ENCODE measurements around the gene PDCD11. TPM values are rescaled to one million over a fixed set of nuclear protein-coding genes. Genes with fewer than 3 reads are reported as not detected.

The PDCD11 gene
- total RNA-seq, 1 donor from 2014 or later, result 73.2 TPM

DNA sequence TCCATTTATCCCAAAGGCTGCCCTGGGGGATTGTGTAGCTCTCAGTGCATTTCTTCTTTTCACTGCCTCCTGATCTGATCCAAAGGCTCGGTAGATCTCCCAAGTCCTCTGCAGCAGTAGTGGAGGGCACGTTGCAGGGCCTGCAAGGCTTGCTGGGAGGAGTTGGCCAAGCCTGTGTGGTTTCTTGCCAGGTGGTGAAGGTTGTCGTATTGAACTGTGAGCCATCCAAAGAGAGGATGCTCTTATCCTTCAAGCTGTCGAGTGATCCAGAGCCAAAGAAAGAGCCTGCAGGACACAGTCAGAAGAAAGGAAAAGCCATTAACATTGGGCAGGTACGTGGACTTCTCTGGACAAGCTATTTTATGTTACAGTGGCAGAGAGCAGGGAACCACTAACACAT, 21.2 kb downstream of the PDCD11 start:
- Mint-ChIP-seq H3K4me1 (ENCODE audit: low read depth, unreplicated experiment) (no peaks in the 10 kb centered on the region), H3K36me3 (ENCODE audit: unreplicated experiment) (peaks cover 5% of the 10 kb centered on the region), H3K4me3 (ENCODE audit: unreplicated experiment) (no peak overlapping the region), H3K9me3 (ENCODE audit: unreplicated experiment) (peaks cover 2% of the 10 kb centered on the region), H3K27ac (ENCODE audit: unreplicated experiment) (no peak overlapping the region), H3K27me3 (ENCODE audit: unreplicated experiment) (peaks cover 2% of the 10 kb centered on the region)
- no peak for TF ChIP-seq CTCF (IDR thresholded peaks at IDR 0.05; ENCODE audit: partially characterized antibody, unreplicated experiment)
- no peak for DNase-seq

GRCh38 chr10:103419101-103419500, 22.7 kb downstream of the PDCD11 start:
- TF ChIP-seq CTCF (IDR thresholded peaks at IDR 0.05; ENCODE audit: partially characterized antibody, unreplicated experiment), result no peak
- Mint-ChIP-seq H3K4me1 (ENCODE audit: low read depth, unreplicated experiment) (no peaks in the 10 kb centered on the region), H3K27ac (ENCODE audit: unreplicated experiment) (no peak overlapping the region), H3K9me3 (ENCODE audit: unreplicated experiment) (peaks cover 2% of the 10 kb centered on the region), H3K27me3 (ENCODE audit: unreplicated experiment) (peaks cover 2% of the 10 kb centered on the region), H3K4me3 (ENCODE audit: unreplicated experiment) (no peak overlapping the region), H3K36me3 (ENCODE audit: unreplicated experiment) (peaks cover 9% of the 10 kb centered on the region)
- DNase-seq, result no peak

GRCh38 chr10:103423748-103424147, 27.3 kb downstream of the PDCD11 start:
- Mint-ChIP-seq H3K27me3 (ENCODE audit: unreplicated experiment) (peaks cover 2% of the 10 kb centered on the region), H3K36me3 (ENCODE audit: unreplicated experiment) (peaks cover 14% of the 10 kb centered on the region), H3K4me3 (ENCODE audit: unreplicated experiment) (no peak overlapping the region), H3K27ac (ENCODE audit: unreplicated experiment) (no peak overlapping the region), H3K4me1 (ENCODE audit: low read depth, unreplicated experiment) (peaks cover 4% of the 10 kb centered on the region), H3K9me3 (ENCODE audit: unreplicated experiment) (no peaks in the 10 kb centered on the region)
- no peak for TF ChIP-seq CTCF (IDR thresholded peaks at IDR 0.05; ENCODE audit: partially characterized antibody, unreplicated experiment)
- no peak for DNase-seq

GRCh38 chr10:103427866-103428265, 31.4 kb downstream of the PDCD11 start:
- no peak for TF ChIP-seq CTCF (IDR thresholded peaks at IDR 0.05; ENCODE audit: partially characterized antibody, unreplicated experiment)
- H3K4me3 Mint-ChIP-seq (ENCODE audit: unreplicated experiment), result no peak overlapping the region
- H3K36me3 Mint-ChIP-seq (ENCODE audit: unreplicated experiment), result peaks cover 21% of the 10 kb centered on the region
- H3K27me3 Mint-ChIP-seq (ENCODE audit: unreplicated experiment), result no peaks in the 10 kb centered on the region
- H3K9me3 Mint-ChIP-seq (ENCODE audit: unreplicated experiment), result no peaks in the 10 kb centered on the region
- H3K27ac Mint-ChIP-seq (ENCODE audit: unreplicated experiment), result no peak overlapping the region
- DNase-seq, result no peak
- H3K4me1 Mint-ChIP-seq (ENCODE audit: low read depth, unreplicated experiment), result peaks cover 8% of the 10 kb centered on the region

DNA sequence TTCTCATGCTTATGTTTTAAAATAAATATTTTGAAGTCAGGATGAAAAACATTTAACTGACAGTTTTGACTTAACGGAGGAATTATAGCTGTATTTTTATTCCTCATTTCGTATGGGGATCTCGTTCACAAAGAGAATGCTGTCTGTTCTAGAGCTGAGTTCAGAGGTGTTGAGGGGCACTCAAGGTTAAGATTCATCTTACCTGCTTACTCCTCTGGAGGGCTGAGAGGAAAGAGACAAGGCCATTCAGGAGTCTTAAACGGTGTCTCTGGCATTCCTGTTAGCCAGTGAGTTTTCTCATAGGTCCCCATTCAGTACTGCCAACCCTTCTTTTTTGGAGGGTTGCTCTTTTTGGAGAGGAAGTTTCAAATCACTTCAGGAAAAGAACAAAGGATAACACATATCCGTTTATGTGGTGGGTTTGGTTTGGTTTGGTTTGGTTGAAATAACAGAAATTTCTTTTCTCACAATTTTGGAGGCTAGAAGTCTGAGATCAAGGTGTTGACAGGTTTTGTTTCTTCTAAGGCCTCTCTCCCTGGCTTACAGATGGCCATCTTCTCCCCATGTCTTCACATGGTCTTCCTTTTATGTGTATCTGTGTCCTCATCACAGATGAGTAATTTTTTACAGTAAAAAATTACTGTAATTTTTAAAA, 32.7 kb downstream of the PDCD11 start:
- no peak for TF ChIP-seq CTCF (IDR thresholded peaks at IDR 0.05; ENCODE audit: partially characterized antibody, unreplicated experiment)
- peak overlapping the region; percentile 85 for H3K27ac Mint-ChIP-seq (ENCODE audit: unreplicated experiment)
- H3K36me3 Mint-ChIP-seq (ENCODE audit: unreplicated experiment), result peaks cover 19% of the 10 kb centered on the region
- H3K9me3 Mint-ChIP-seq (ENCODE audit: unreplicated experiment), result no peaks in the 10 kb centered on the region
- no peak for DNase-seq
- no peaks in the 10 kb centered on the region for H3K27me3 Mint-ChIP-seq (ENCODE audit: unreplicated experiment)
- peaks cover 8% of the 10 kb centered on the region for H3K4me1 Mint-ChIP-seq (ENCODE audit: low read depth, unreplicated experiment)
- H3K4me3 Mint-ChIP-seq (ENCODE audit: unreplicated experiment), result peak overlapping the region; percentile 27
